HG03066 (cell line): Measurements from ENCODE around the gene SYNE3.

ENCODE experiments used
- ATAC-seq: cut with Tn5 transposase; IDR thresholded peaks from one replicate; pipeline ENCODE4 v1.9.1; 2021; ENCODE audit warnings: low read depth; ENCODE audit not compliant: unreplicated experiment

SYNE3 gene

DNA sequence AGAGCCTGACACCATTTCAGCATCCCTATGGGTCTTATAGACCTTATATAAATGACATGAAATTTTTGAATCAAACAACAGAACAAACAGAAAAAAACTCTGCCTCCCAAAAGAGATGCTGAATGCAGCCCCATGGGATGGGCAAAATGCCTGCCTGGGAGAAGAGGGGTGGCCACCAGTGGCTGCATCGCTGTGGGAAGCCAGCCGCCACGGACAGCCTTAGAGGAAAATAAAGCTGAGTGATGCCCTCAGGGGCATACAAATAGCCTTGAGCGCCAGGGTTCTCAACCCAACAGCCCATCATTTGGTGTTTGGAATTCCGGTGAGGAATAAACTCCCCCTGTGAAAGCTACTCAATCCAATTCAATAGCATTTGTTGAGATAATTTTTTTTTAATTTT lies 22.9 kb downstream of the SYNE3 start:
- no peak for ATAC-seq

DNA sequence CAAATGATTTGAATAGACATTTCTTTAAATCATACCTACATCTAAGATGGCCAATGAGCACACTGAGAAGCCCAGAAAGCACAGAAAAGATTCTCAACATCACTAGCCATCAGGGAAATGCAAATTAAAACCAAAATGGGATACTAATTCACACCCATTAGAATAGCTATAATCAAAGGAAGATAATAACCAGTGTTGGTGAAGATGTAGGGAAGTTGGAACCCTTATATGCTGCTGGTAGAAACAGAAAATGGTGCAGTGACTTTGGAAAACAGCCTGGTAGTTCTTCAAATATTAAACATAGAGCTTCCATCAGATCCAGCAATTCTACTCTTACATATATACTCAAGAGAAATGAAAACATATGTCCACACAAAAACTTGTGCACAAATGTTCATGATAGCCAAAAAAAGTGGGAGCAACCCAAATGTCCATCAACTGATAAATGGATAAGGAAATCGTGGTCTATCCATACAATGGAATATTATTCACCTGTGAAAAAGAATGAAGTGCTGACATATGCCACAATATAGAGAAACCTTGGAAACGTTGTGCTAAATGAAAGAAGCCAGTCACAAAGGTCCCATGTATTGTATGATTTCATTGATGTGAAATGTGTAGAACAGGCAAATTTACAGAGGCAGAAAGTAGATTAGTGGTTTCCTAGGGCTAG lies 24.4 kb downstream of the SYNE3 start:
- ATAC-seq = no peak

- no peak for ATAC-seq
Measured at GRCh38 chr14:95490727-95491451, 25.6 kb downstream of the SYNE3 start.

DNA sequence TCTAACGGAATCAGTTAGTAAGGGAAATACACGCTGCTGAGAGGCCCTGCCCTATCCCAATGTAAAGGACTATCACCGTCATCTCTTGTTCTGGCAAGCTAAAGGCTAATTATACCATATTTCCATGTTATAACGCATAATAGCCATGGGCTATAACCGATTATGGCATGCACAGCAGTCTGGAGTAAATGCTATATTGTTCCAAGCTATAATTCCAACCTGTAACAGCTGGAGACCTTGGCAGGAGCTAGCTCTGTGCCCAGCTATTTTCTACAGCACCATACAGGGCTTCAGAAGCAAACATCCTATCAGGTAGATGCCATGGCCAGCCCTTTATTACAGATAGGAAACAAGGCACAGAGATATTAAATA lies 26.3 kb downstream of the SYNE3 start:
- no peak for ATAC-seq

DNA sequence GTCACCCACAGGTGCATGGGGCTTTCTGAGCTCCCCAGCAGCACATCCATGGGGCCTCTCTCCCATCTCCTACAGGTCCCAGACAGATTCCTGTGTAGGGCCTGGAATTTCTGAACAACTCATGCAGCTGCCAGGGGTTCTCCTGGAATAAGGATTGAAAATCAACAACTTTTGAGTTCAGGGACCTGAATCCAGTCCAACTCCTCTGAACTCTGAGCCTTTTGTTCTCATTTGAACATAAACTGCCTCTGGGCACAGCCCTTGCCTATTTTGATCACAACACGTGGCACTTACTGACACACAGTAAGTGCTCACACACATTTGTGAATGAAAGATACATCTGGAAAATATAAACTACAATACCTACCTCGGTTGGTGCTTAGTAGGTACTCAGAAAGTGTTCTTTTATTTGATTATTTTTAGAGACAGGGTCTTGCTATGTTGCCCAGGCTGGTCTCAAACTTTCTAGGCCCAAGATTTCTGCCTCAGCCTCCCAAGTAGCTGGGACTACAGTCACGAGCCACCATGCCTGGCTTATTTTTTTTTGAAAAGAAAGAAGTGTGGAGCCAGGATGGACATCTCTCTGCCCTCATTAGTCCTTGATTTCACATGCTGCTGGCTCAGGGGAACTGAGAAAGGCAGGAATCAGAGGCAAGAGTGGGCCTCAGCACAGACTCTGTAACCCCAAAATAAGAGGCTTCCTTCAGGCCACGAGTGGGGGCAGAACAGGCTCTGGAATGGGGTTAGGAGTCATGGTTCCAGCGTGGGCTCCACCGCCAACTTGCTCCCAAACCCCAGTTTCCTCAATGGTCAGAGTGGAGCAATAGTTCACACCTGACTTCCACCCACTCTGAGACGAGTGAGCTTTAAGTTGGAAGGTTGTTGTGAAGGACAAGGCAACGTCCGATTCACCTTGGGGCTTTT lies 27.0 kb downstream of the SYNE3 start:
- no peak for ATAC-seq

DNA sequence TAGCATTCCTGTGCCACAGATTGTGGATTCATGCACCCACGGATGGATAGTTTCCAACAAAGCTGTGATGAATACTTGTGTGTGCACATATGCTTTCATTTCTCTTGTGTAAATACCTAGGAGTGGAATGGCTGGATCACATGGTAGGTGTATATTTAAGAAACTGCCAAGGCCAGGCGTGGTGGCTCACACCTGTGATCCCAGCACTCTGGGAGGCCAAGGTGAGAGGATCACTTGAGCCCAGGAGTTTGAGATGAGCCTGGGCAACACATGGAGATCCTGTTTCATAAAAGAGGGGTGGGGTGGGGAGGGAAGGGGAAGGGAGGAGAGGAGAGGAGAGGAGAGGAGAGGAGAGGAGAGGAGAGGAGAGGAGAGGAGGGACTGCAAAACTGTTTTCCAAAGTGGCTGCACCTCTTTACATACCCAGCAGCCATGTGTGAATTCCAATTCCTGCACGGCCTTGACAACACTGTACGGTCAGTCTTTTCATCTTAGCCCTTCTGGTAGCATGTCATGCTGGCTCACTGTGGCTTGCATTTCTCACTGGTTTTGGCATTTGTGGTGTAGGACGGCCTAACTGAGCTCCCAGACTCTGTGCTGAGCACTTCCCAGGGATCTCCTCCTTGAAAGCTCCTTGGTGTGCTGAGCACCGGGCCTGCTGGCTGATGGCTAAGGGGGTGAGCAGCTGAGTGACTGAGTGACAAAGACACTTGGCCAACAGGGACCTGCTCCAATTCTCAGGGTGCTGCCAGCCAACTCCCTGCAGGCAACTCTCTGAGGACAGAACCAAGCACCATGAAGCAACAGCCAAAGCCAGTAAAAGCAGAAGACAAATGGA lies 27.9 kb downstream of the SYNE3 start:
- ATAC-seq = no peak

DNA sequence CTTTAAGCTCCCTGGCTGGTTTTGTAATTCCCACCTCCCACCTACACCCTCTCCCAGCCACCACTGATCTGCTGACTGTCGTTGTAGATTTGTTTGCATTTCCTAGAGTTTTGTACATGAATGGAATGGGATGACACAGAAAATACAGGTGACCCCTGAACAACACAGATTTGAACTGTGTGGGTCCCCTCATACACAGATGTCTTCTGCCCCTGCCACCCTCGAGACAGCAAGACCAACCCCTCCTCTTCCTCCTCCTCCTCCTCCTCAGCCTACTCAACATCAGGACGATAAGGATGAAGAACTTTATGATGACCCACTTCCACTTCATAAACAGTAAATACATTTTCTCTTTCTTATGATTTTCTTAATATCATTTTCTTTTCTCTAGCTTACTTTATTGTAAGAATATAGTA lies 28.8 kb downstream of the SYNE3 start:
- no peak for ATAC-seq

DNA sequence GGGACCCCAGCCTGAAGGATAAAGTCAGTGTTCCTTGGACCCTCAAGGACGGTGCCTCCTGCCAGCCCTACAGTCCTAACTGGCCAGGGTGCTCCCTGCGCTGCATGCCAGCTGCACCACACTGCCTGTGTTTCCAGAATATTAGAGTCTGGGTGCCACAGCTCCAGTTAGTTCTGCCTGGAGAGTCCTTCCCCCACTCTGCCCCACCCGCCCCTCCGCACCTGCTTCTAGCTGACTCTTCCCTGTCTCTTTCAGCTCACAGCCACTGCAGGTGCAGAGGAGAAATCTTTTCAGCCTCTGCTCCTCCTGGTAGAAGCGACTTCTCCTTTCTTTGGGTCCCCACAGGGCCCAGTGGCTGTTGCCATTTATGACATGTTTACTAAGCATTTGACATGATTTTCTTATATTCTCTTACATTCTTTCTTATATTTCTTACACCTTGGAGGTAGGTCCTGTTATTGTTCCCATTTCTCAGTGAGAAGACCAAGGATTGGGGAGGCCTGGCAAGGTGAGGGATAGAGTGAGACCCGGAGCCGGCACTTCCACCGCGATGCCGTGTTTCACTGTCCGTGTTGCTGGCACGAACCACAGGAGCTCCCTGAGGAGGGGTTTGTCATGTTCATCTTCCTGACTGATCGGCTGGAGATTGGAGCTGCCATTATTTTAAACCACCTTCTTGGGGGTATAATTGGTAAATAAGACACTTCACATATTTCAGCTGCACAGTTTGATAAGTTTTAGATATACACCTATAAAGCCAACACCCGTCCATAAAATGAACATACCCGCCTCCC lies 29.4 kb downstream of the SYNE3 start:
- no peak for ATAC-seq

- no peak for ATAC-seq
Measured at GRCh38 chr14:95485222-95485819, 31.1 kb downstream of the SYNE3 start.

GRCh38 chr14:95484296-95484695 lies 32.2 kb downstream of the SYNE3 start:
- ATAC-seq = no peak

- no peak for ATAC-seq
Measured at GRCh38 chr14:95483309-95484165, 32.9 kb downstream of the SYNE3 start.

- ATAC-seq = no peak
Measured at GRCh38 chr14:95482627-95483308, 33.7 kb downstream of the SYNE3 start.

- ATAC-seq = no peak
Measured at GRCh38 chr14:95481391-95482022, 34.9 kb downstream of the SYNE3 start.

- ATAC-seq = no peak
Measured at GRCh38 chr14:95480887-95481226, 35.6 kb downstream of the SYNE3 start.

DNA sequence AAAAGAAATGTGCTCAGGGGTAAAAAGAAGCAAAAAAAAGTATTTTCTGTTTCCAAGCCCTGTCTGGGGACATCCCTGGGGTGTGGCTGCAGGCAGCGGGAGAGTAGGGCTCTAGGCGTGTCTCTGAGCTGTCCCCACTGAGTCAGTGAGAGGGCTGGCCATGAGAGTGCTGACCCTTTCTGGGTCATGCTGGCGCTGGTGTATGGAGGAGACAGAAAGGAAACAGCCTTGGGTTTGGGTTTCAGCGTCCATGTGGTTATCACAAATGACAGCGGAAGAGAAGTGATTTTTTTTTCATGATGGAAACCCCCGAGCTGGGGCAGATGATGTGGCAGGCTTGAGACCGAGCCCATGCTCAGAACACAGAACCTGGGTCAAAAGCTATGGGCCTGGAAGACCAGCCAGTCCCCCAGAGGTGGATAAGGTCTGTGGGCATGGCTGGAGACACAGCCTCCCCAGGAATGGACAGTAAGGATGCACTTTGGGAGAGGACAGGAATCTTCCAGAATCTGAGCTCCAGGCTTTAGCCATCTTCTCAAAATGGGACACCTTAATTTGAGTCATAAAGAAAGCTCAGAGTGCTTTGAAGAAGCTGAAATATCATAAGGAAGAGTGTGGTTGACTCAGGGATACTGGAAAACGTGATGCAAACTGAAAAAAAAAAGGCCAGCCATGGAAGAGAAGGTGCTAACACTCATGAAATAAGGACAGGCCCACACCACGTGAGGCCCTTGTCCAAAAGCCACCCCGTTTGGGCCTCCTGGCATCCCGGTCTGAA lies 36.2 kb downstream of the SYNE3 start:
- ATAC-seq = no peak

GRCh38 chr14:95479494-95479893 lies 37.0 kb downstream of the SYNE3 start:
- no peak for ATAC-seq

GRCh38 chr14:95478818-95479217 lies 37.6 kb downstream of the SYNE3 start:
- no peak for ATAC-seq
